H1 (cell line): Measurements from ENCODE around the gene BTBD16. TPM values are rescaled to one million over a fixed set of nuclear protein-coding genes. Genes with fewer than 3 reads are reported as not detected.

Experiments
- CTCF ChIA-PET: fragments of 300-600 bp; sonication (Branson Sonifier 250); formaldehyde crosslinking; loops from one replicate; lab custom pipeline; 2021; ENCODE audit not compliant: partially characterized antibody; lab: Charles Lee
- POLR2A ChIA-PET: fragments of 300-600 bp; sonication (Branson Sonifier 250); formaldehyde crosslinking; loops from one replicate; lab custom pipeline; 2021; ENCODE audit warnings: inconsistent platforms; ENCODE audit not compliant: partially characterized antibody; lab: Charles Lee
- DNase-seq, 2 experiments: peaks; one replicate each; pipeline versions ENCODE4 v3.0.0 to v3.0.0-alpha.2; 2010 to 2022; ENCODE audit warnings: low spot score in 2 of 2, low read depth in 1 of 2, mixed read lengths in 1 of 2
- FAIRE-seq: peaks from 2 replicates; lab custom pipeline; 2011; peaks lifted over from hg19 to GRCh38; lab: Jason Lieb, UNC
- H2AFZ ChIP-seq: 2 replicates; pipeline ENCODE4 v1.8.1; 2012; ENCODE audit warnings: low read length, inconsistent platforms
- H2AK5ac ChIP-seq: 2 replicates; pipeline ENCODE4 v1.6.1; 2013; ENCODE audit warnings: low read depth, low read length
- H2BK120ac ChIP-seq: replicated peaks from 2 replicates; pipeline ENCODE3; 2013; ENCODE audit warnings: low read depth, low read length, inconsistent platforms
- H2BK12ac ChIP-seq: 2 replicates; pipeline ENCODE4 v1.6.1; 2013; ENCODE audit warnings: low read depth, low read length
- H2BK15ac ChIP-seq: 2 replicates; pipeline ENCODE4 v1.6.1; 2013; ENCODE audit warnings: low read length
- H2BK20ac ChIP-seq: 2 replicates; pipeline ENCODE4 v1.6.1; 2013; ENCODE audit warnings: low read length
- H2BK5ac ChIP-seq: 2 replicates; pipeline ENCODE4 v1.6.1; 2013; ENCODE audit warnings: low read depth, low read length
- H3K14ac ChIP-seq: 2 replicates; pipeline ENCODE4 v1.6.1; 2013; ENCODE audit warnings: inconsistent platforms; ENCODE audit not compliant: insufficient read length
- H3K18ac ChIP-seq: 2 replicates; pipeline ENCODE4 v1.6.1; 2013; ENCODE audit warnings: low read length; ENCODE audit errors: extremely low read depth
- H3K23ac ChIP-seq: 2 replicates; pipeline ENCODE4 v1.6.1; 2013; ENCODE audit warnings: inconsistent platforms; ENCODE audit not compliant: insufficient read length
- H3K23me2 ChIP-seq: 2 replicates; pipeline ENCODE4 v1.6.1; 2013; ENCODE audit warnings: low read depth, low read length
- H3K27ac ChIP-seq: 2 replicates; pipeline ENCODE4 v1.6.1; 2011; ENCODE audit warnings: low read depth, low read length, inconsistent platforms
- H3K27me3 ChIP-seq, 4 experiments: replicated peaks in 1 of 4; 1 replicate in 1 of 4; 2 replicates in 3 of 4; pipeline versions ENCODE4 v1.6.1 to v1.8.1; 2011 to 2013; ENCODE audit warnings: low read length in 3 of 4, mild to moderate bottlenecking in 3 of 4, inconsistent platforms in 2 of 4, mixed read lengths in 2 of 4, moderate library complexity in 1 of 4; ENCODE audit not compliant: control insufficient read depth in 3 of 4, insufficient read depth in 3 of 4; ENCODE audit errors: extremely low read depth in 1 of 4
- H3K36me3 ChIP-seq, 4 experiments: 2 replicates each; pipeline versions ENCODE4 v1.6.1 to v1.8.1; 2011 to 2013; ENCODE audit warnings: mild to moderate bottlenecking in 4 of 4, low read length in 3 of 4, moderate library complexity in 2 of 4, control low read depth in 1 of 4, inconsistent platforms in 1 of 4; ENCODE audit not compliant: insufficient read depth in 4 of 4, control insufficient read depth in 2 of 4
- H3K4ac ChIP-seq: replicated peaks from 2 replicates; pipeline ENCODE3; 2013; ENCODE audit warnings: low read length, low read depth, mixed read lengths, inconsistent platforms; ENCODE audit not compliant: insufficient read length
- H3K4me1 ChIP-seq, 4 experiments: replicated peaks in 1 of 4; 1 replicate in 1 of 4; 2 replicates in 3 of 4; pipeline versions ENCODE4 v1.6.1 to v1.8.1; 2011 to 2013; ENCODE audit warnings: low read length in 3 of 4, inconsistent platforms in 2 of 4, mixed read lengths in 1 of 4; ENCODE audit not compliant: insufficient read depth in 4 of 4, control insufficient read depth in 3 of 4
- H3K4me2 ChIP-seq, 2 experiments: 2 replicates each; pipeline versions ENCODE4 v1.6.1 to v1.8.1; 2011 to 2013; ENCODE audit warnings: low read depth in 2 of 2, low read length in 2 of 2, control low read depth in 1 of 2, inconsistent platforms in 1 of 2, mild to moderate bottlenecking in 1 of 2; ENCODE audit not compliant: insufficient read depth in 1 of 2
- H3K4me3 ChIP-seq, 4 experiments: fragments of 200-600, 300-600 bp in 1 of 4; sonication (generic), shearing (Covaris generic), sonication (Bioruptor Twin) in 1 of 4; 2 replicates each; pipeline versions ENCODE4 v1.5.1 to v1.8.1; 2011 to 2016; ENCODE audit warnings: low read length in 4 of 4, low read depth in 3 of 4, control low read depth in 2 of 4, inconsistent platforms in 2 of 4, mild to moderate bottlenecking in 2 of 4, mixed read lengths in 1 of 4, moderate library complexity in 1 of 4; ENCODE audit not compliant: insufficient read depth in 2 of 4; ENCODE audit errors: extremely low read depth in 1 of 4
- H3K56ac ChIP-seq: replicated peaks from 2 replicates; pipeline ENCODE3; 2013; ENCODE audit warnings: low read depth, mild to moderate bottlenecking, mixed read lengths, low read length, inconsistent platforms; ENCODE audit not compliant: insufficient read length
- H3K79me1 ChIP-seq: 2 replicates; pipeline ENCODE4 v1.6.1; 2013; ENCODE audit warnings: low read depth, low read length, control low read depth
- H3K79me2 ChIP-seq, 2 experiments: 2 replicates each; pipeline versions ENCODE4 v1.6.1 to v1.8.1; 2012 to 2013; ENCODE audit warnings: low read length in 2 of 2, mild to moderate bottlenecking in 2 of 2, inconsistent platforms in 1 of 2; ENCODE audit not compliant: insufficient read depth in 2 of 2, control insufficient read depth in 1 of 2
- H3K9ac ChIP-seq, 4 experiments: replicated peaks in 1 of 4; 1 replicate in 1 of 4; 2 replicates in 3 of 4; pipeline versions ENCODE4 v1.6.1 to v1.8.1; 2011 to 2013; ENCODE audit warnings: low read depth in 3 of 4, low read length in 3 of 4, control low read depth in 2 of 4, mild to moderate bottlenecking in 2 of 4, moderate library complexity in 2 of 4, inconsistent platforms in 1 of 4; ENCODE audit errors: extremely low read depth in 1 of 4
- H3K9me3 ChIP-seq, 2 experiments: 2 replicates each; pipeline versions ENCODE4 v1.6.1 to v1.8.1; 2012 to 2013; ENCODE audit warnings: mild to moderate bottlenecking in 2 of 2, moderate library complexity in 2 of 2, control low read depth in 1 of 2, inconsistent platforms in 1 of 2, low read depth in 1 of 2, low read length in 1 of 2, mixed read lengths in 1 of 2; ENCODE audit not compliant: insufficient read depth in 2 of 2
- H4K20me1 ChIP-seq, 2 experiments: replicated peaks in 1 of 2; 2 replicates each; pipeline versions ENCODE3 to v1.8.1; 2011 to 2013; ENCODE audit warnings: inconsistent platforms in 2 of 2, low read length in 2 of 2, mild to moderate bottlenecking in 1 of 2; ENCODE audit not compliant: insufficient read depth in 2 of 2, control insufficient read depth in 1 of 2
- H4K5ac ChIP-seq: 2 replicates; pipeline ENCODE4 v1.6.1; 2013; ENCODE audit warnings: low read length, low read depth, mixed read lengths, inconsistent platforms; ENCODE audit not compliant: insufficient read length
- H4K8ac ChIP-seq: 2 replicates; pipeline ENCODE4 v1.8.0; 2013; ENCODE audit warnings: mild to moderate bottlenecking, moderate library complexity, low read length, inconsistent platforms; ENCODE audit not compliant: insufficient read depth; ENCODE audit errors: extremely low read depth
- H4K91ac ChIP-seq: replicated peaks from 2 replicates; pipeline ENCODE3; 2013; ENCODE audit warnings: low read length, mixed read lengths, inconsistent platforms; ENCODE audit not compliant: insufficient read length
- NANOG ChIP-seq: IDR thresholded peaks from 2 replicates; pipeline ENCODE4 v1.6.1; 2011; ENCODE audit warnings: low read length, low read depth, mild to moderate bottlenecking, inconsistent platforms; ENCODE audit not compliant: insufficient read depth, poor library complexity, severe bottlenecking
- WGBS, 2 experiments: shearing (Covaris generic) in 1 of 2; methylation state at CpG; one replicate each; pipeline versions ENCODE4 v1.1.6 to v1.1.7; 2013 to 2015; ENCODE audit warnings: low lambda C conversion rate in 2 of 2, mixed read lengths in 2 of 2, inconsistent platforms in 1 of 2, low coverage in 1 of 2, missing lambda C conversion rate in 1 of 2; ENCODE audit not compliant: insufficient replicate concordance in 2 of 2, insufficient coverage in 1 of 2, insufficient read length in 1 of 2; ENCODE audit errors: extremely low coverage in 1 of 2, missing lambda C conversion rate in 1 of 2; 5-methylcytosine and 5-hydroxymethylcytosine counted together
- polyA plus RNA-seq, 7 experiments: library from polyadenylated mRNA; depleted of rRNA in 3 of 7; stranded (reverse) in 5 of 7; unstranded in 2 of 7; fragments of >200 nt in 5 of 7; fragments of 200-250 nt in 2 of 7; gene quantifications; 1 replicate in 5 of 7; 2 replicates in 1 of 7; 4 replicates in 1 of 7; pipeline versions ENCODE4 v1.2.1 to v1.2.3, GENCODE V29; 2011 to 2013; ENCODE audit warnings: missing spikeins in 2 of 7, mixed read lengths in 2 of 7
- total RNA-seq: library from RNA; stranded (reverse); fragmentation: NEBNext Ultra II Directional; extraction: Animal tissue kit (Norgen Biotek cat#: 25700); gene quantifications from 2 replicates; pipeline ENCODE4 v1.2.1, GENCODE V29; 2021

BTBD16 gene
- total and polyA plus RNA-seq, 2 of the 8 experiments (the other 6 are each of a cell fraction or from before 2014, with no cell fraction given): 0.05 TPM; not detected in 1

DNA sequence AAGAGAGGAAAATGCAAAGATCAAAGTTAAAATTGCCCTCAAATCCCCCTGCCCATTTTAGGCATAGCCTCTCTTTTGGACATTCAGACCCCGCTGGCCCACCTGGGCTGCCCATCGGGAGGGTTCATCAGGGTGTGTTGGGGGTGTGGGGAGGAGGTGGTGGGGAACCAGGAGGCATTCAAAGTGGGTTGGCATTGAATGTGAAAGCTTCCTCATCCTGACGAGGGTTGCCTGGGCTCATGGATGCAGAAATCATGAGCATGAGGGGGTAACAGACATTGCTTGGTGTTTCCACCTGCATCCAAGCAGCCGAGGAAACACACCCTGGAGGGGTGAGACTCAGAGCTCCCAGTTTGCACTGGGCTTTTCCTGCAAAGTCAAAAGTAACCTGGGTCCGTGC lies 20.6 kb downstream of the BTBD16 start:
- Histone ChIP-seq H3K27ac (no peak overlapping the region), H2BK12ac (no peak overlapping the region), H3K36me3 (no peaks in the 10 kb centered on the region), H4K91ac (no peak overlapping the region), H3K56ac (no peak overlapping the region), H3K23me2 (no peaks in the 10 kb centered on the region), H3K4me3 (no peak overlapping the region), H3K9me3 (no peaks in the 10 kb centered on the region), H2BK120ac (no peak overlapping the region), H3K79me2 (no peaks in the 10 kb centered on the region), H3K27me3 (peaks cover 0 to 1% (median 0%) of the 10 kb centered on the region in 4 experiments; a peak in 1 of 7 replicates), H3K79me1 (no peaks in the 10 kb centered on the region), H3K9ac (no peak overlapping the region), H3K4me2 (no peak overlapping the region), H3K4ac (no peak overlapping the region), H3K14ac (no peak overlapping the region), H2BK5ac (no peak overlapping the region), H3K23ac (no peak overlapping the region), H3K4me1 (peaks cover 0 to 6% (median 0%) of the 10 kb centered on the region in 4 experiments; a peak in 4 of 7 replicates), H4K8ac (no peak overlapping the region), H2BK20ac (no peak overlapping the region), H3K18ac (no peak overlapping the region), H4K20me1 (no peaks in the 10 kb centered on the region), H2AFZ (no peak overlapping the region), H2BK15ac (no peak overlapping the region), H2AK5ac (no peak overlapping the region), H4K5ac (no peak overlapping the region)
- WGBS, 2 experiments: 87% methylated on average over 5 of the region's 5 CpGs; no CpG with 5 or more reads in 1 of the 2 experiments
- FAIRE-seq (no peak), DNase-seq (no peak)
- ChIA-PET CTCF (interaction anchor here (0.5 to 3.2 kb wide), 6 partner anchors 12 to 693 kb away, joined by 3 to 17 read pairs (median 4); no protein-coding TSS in a partner anchor), POLR2A (no interaction called here)
- TF ChIP-seq NANOG: no peak
